ENCODE measurements around the gene GARIN3.
"Not testable (repeated sequence)": the region's sequence is repeated elsewhere in the genome, so short reads cannot be mapped to it uniquely, and the experiment has no call there.

GARIN3 gene
- total RNA-seq = 0 reads per million in 2 donors

DNA sequence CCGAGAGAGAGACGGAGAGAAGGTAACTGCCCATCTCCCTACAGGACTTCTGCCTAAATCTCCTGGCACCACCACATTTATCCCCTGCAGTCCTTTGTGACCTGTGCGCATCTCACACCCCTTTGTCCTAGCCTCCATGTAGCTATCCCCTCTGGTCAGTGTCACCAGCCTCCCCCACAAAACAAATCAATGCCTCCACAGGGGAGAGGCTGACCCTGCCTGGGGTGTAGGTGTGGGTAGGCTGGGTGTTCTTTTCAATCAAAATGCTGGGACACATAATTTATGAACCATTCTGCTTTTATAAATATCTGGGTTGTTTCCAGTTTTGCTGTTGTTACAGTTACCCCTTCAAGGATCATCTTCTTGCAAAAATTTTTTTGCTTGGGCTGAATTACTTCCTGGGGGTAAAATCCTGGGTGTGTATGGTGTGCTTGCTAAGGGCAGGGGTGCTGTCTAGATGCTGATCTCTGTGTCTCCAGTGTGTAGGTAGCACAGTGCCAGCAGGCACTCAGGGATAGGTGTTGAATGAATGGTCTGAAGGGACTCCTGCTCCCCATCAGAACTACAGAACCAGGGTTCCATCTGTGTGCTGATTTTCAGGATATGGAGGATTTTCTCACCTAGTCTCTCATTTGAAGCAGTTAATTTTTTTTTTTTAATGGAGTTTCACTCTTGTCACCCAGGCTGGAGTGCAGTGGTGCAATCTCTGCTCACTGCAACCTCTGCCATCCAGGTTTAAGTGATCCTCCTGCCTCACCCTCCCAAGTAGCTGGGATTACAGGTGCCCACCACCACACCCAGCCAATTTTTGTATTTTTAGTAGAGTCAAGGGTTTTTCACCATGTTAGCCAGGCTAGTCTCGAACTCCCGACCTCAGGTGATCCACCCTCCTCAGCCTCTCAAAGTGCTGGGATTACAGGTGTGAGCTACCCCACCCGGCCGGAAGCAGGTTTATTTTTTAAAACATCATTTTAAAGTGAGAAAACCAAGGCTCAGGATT, at the start of gene GARIN3:
GARIN3 (minus strand) TSS at position 51 of the 1,000 bp plus-strand sequence. CDS start 96 bp downstream, outside the sequence.
- DNase-seq = no peak

DNA sequence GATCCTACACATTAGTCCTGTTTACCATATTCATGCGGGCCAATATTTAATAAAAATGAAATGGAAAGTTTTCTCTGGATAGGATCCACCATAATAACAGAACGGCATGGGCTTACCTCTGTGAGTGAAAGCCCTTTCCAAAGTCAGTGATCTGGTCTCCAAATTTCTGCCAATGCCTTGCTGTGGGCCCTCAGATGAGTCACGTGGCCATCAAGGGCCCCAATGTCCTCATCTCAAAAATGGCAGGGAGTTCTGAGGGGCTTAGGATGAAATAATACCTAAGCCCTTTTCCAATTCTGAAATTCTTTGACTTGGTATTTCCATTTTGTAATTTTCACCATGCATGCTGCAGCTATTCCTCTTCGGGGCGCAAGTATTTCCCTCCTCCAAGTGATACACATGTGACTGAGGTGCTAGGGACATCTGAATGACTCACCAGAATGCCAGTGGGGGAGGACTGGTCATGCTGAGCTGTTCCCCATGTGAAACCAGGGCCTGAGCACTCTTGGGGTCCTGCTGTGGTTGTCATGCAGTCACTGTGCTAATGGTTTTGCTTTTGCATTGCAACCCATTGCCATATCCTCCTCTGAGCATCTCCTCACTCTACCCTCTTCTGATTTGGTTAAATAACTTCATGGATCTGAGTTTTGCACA, 49.6 kb upstream of the GARIN3 start:
- DNase-seq = no peak

DNA sequence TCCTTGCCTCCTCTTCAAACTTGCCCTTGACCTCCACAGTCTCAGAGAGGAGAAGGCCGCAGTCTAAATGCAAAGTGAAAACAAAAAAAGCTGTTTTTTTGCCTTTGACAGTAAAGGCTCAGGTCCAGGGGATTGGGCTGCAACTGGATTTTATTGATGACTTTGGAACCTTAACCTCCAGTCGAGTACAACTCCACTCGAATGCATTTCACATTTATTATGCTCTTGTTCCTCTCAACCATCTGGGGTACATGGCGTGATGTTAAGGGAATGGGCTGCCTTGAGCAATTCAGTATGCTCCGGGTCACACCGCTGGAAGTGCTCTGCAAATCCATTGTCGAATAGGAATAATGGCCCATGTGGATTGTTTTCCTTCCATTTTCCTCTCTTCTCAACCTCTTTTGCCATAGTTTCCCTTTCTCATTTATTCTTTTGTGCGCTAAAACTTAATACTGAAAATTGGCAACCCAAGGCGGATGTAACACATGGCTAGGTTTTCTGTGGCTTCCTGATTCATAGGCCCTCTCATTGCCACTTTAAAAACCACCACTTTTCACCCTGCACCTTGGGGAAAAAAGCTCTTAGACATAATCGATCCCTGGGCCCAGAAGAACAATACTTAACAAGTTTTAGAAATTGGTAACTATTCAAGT, 48.9 kb upstream of the GARIN3 start:
- no peak for DNase-seq

DNA sequence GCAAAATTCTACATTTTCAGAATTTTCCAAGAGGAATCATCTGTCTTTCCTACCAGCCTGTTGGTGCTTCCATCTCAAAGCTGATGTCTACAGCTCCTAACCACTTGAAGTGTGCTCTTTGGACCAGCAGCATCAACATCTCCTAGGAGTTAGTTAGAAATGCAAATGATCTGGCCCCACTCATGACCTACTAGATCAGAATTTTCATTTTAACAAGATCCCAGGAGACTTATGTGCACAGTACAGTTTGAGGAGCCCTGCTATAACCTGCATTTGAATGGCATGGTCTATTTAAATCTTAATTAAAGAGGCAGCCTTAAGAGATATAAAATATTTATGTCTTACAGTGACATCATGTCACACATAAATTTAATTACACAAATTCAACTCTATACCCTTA, 48.4 kb upstream of the GARIN3 start:
- DNase-seq = no peak

DNA sequence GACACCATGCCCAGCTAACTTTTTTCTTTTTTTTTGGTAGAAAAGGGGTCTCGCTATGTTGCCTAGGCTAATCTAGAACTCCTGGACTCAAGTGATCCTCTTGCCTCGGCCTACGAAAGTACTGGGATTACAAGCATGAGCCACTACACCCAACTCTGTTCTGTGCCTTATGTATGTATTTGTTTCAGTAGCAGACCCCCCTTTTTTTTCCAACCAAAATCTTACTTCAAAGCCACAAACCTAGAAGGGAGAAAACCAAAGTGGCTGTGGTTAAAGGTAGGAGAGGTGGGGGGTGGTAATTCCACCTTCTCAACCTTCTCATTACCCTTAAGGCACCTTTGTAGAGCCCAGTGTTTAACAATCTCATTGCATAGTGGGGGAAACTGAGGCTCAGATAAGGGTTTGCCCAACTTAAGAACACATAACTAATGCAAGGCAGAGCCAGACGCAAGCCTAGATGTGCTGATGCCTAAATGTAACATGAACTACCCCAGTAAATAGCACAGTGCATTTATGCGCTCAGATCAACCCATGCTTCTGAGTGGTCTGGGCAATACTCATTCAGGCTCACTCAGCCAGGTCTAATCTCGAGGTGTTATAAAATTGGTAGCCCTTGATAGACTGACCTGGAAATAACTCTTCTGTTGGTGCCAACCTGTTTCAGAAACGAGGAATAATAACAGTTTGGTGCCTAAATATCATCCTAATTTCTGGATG, 47.6 kb upstream of the GARIN3 start:
- no peak for DNase-seq

DNA sequence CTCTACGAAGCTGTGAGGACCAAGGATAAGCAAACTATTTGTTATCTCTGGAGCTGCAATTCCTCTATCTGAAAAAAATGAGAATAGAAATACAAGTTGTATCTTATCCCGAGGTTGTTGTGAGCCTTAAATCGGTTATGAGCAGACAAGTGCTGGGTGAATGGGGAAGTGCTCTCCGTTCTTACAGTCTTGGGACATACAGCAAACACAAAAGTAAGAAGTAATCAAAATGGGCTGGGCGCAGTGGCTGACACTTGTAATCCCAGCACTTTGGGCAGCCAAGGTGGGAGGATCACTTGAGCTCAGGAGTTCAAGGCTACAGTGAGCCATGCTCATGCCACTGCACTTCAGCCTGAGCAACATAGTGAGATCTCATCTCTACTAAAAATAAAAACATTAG, 46.2 kb upstream of the GARIN3 start:
- no peak for DNase-seq

DNA sequence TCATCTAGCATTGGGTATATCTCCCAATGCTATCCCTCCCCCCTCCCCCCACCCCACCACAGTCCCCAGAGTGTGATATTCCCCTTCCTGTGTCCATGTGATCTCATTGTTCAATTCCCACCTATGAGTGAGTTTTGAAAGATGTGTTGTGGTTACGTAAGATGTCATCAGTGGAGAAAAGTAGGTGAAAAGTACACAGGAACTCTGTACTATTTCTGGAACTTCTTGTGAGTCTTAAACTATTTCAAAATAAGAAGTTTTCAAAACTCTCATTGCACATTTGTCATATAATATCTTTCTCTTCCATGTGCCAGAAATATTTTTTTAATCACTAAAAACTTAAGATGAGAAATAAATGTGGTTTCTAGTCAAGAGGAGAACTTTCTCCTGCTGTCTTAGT, 44.6 kb upstream of the GARIN3 start:
- DNase-seq = not testable (repeated sequence)

DNA sequence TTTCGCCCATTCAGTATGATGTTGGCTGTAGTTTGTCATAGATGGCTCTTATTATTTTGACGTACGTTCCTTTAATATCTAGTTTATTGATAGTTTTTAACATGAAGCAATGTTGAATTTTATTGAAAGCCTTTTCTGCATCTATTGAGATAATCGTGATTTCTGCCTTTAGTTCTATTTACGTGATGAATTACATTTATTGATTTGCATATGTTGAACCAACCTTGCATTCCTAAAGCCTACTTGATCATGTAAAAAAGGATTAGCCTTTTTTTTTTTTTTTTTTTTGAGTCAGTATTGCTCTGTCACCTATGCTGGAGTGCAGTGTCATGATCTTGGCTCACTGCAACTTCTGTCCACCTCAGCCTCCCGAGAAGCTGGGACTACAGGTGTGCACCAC, 39.6 kb upstream of the GARIN3 start:
- DNase-seq = no peak

DNA sequence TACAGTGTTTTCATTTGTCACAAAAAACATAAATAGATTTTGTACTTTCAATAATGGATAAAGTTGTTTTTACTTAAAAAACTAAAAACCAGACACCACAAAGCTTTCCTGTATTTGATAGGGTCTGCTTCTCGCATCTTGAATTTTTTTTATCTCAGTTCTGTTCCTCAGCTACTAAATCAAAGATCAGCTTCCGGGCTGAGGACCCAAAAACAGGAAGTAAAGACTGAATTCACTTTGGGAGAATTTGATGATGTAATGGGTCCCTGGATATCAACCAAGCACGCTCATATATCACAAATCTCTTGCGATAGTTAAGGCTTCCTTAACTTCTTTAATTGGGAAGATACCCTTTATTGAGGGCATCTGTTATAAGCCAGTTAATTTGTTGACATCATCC, 38.7 kb upstream of the GARIN3 start:
- DNase-seq = no peak

DNA sequence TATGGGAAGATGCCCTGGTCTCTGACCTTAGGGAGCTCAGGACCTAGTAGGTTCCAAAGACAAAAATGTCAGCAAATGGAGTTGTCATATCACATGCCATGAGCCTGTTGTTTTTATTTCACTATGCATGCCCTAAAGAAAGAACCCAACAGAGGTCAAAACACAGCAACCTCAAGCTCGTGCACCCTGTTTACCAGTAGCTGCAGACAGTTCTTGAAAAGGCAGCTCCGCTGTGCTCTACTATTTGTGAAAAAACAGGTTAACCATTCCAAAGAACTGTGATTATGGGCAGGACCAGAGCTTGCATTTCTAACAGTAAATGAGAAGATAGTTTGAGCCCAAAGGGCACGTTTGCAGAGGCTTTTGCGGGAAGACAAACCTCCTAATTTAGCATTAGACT, 37.4 kb upstream of the GARIN3 start:
- DNase-seq = no peak

DNA sequence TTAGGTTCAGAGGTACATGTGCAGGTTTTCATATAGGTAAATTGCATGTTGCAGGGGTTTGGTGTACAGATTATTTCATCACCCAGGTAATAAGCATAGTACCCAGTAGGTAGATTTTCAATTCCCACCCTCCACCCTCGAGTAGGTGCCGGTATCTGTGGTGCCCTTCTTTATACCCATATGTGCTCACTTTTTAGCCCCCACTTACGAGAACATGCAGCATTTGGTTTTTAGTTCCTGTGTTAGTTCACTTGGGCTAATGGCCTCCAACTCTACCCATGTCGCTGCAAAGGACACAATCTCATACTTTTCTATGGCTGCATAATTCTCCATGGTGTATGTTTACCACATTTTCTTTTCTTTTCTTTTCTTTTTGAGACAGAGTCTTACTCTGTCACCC, 35.8 kb upstream of the GARIN3 start:
- no peak for DNase-seq

DNA sequence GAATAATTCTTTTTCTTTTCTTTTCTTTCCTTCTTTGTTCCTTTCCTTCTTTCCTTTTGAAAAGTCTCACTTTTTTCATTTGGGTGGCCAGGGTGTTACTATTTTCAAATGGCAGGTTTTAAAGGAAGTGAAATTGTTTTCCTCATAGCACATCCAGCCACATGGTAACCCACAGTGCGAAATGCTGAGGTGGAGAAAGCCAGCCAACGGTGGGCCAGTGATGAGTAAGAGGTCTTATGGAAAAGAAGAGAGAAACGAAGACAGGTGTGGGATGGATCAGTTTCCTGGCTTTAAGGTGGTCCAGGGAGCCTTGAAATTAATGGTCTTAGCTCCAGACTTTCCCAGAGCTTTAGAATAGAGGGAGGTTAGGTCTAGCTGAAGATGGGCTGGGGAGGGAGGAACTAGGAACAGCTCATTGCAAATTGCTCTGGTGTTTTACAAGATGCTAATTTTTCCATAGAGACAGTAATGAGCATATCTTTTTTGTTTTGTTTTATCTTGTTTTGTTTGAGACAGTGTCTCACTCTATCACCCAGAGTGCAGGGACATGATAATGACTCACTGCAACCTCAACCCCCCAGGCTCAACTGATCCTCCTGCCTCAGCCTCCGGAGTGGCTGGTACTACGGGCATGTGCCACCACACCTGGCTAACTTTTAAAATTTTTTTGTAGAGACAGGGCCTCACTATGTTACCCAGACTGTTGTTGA, 32.4 kb upstream of the GARIN3 start:
- peak; percentile 36 for DNase-seq

DNA sequence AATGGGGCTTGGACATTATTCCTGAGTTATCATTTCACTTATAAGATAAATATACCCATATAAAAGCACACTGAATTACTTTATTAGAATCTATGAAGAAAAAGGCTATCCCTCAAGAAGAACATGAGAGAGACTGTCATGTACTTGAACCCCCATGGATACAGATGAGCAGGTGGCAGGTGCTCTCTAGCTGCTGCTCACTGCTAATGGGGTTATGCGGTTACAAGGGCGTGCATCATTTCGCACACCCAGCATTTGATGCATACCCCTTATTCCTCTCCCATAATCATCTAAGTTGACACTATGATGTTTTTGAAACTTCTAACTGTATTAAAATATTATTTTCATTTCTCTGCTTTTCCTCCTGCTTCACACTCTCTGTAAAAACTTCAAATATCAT, 31.0 kb upstream of the GARIN3 start:
- peak; percentile 25 for DNase-seq

DNA sequence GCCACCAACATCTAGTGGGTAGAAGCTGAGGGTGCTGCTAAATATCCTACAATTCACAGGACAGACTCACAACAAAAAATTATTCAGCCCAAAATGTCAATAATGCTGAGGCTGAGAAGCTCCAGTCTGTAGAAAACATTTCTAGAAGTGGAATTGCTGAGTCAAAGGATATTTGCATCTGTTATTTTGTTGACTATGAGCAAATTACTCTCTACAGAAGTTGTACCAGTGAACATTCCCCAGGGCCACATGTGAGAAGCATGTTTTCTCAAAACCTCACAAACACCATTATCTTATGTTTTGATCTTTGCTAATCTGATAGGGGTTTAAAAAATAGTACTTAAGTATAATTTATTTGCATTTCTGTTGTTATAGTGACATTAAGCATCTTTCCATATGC, 30.0 kb upstream of the GARIN3 start:
- DNase-seq = no peak

DNA sequence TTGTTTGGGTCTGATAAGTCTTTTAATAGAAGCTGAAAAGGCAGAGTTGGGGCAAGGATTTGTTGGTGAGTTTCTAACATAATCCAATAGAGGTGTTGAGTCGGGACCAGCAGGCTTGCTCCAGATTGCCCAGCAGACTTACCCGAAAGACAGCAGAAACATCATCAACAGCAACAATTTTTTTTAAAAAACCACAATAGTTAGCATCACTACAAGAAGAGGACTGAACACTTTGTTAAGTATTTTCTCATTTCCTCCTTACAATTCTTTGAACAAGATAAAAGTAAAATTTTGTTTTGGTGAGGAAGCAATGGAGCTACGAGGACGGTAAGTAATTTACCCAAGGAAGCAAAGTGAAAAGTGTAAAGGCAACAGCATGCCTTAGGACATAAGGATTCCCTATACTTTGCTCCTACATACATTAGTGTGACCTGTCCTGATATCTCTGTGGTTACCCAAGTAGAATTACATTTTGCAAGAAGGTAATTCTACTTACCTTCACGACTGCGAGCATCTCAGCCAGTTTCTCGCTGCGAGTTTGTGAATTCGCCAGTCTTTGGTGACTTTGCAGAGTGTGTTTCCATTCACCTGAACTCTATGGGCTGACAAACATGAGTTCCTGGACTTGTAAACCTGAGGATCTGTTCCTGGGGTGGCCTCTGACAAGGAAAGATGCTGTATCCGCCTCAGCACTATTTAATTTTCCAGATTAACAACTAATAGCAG, 27.8 kb upstream of the GARIN3 start:
- DNase-seq = no peak

DNA sequence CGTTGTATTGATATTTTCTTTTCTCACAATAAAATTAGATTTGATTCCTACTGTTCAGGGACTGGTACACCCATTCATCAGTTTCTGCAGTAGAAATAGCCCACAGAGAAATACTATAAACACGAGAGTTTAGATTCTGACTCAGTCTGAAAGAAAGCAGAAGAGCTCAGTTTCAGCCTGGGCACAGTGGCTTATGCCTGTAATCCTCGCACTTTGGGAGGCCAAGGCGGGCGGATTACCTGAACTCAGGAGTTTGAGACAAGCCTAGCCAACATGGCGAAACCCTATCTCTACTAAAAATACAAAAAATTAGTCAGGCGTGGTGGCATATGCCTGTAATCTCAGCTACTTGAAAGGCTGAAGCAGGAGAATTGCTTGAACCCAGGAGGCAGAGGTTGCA, 23.2 kb upstream of the GARIN3 start:
- DNase-seq = no peak

DNA sequence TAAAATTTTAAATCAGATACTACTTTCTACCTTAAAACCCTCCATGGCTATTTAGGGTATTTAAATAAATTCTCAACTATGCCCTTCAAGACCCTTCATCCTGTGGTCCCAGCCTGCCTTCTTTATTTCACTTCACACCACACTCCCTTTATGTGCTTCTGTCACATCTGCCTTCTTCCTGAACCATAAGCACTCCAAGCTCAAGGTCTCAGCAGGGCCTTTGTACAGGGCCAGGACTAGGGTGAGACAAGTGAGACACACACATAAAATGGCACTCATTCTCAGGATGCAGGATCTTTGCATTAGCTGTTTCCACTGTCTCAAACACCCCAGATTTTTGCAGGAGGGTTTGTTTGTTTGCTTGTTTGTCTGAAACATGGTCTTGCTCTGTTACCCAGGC, 22.2 kb upstream of the GARIN3 start:
- DNase-seq = no peak

DNA sequence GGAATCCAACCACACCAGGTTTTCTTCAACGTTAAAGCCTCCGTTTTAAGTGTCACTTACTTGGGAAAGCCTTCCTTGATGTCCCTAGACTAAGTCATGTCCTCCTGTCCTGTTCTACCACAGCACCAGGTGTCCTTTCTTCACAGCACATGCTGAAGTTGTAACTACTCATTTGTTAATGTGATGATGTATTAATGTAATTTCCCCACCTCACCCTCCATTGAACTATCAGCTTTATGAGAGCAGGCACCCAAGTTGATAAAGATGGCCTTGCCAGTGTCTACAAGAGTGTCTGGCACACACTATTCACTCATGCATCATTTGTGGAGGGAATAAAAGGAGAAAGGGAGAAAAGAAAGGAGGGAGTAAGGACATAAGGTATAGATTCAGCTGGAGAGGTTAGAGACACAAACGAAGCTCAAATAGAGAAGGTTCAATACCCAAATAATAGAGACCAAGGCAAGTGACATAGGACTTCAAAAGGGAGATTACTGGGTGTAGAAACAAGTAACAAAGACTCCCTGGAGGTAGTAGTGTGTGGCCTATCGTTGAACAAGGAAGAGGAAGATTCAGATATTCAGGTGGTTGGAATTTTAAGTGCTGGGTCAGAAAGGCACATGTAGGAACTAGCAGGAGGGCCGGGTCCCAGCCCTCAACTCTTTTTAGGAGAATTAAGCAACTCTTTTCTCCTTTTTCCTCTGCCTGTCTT, 21.1 kb upstream of the GARIN3 start:
- no peak for DNase-seq

DNA sequence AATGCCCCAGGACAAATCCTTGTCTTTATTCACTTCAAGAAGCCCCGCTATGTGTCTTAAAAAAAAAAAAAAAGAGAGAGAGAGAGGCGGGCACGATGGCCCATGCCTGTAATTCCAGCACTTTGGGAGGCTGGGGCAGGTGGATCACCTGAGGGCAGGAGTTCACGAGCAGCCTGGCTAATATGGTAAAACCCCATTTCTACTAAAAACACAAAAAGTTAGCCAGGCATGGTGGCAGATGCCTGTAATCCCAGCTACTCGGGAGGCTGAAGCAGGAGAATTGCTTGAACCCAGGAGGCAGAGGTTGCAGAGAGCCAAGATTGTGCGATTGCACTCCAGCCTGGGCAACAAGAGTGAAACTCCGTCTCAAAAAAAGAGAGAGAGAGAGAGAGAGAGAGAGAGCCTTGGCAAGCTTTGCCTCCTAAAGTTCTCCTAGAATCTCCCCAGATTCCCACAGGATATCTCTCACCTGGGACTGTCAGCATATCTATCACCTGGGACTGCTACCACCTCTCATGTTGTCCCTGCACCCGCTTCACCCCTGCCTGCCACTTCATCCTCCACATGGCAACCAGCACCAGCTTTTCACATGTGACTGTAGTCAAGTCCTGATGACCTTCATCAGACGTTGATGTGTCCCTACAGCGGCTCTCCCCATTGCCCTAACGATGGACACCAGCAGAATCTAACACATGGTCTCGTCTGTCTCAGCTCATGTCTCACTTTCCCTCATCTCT, 20.4 kb upstream of the GARIN3 start:
- no peak for DNase-seq

DNA sequence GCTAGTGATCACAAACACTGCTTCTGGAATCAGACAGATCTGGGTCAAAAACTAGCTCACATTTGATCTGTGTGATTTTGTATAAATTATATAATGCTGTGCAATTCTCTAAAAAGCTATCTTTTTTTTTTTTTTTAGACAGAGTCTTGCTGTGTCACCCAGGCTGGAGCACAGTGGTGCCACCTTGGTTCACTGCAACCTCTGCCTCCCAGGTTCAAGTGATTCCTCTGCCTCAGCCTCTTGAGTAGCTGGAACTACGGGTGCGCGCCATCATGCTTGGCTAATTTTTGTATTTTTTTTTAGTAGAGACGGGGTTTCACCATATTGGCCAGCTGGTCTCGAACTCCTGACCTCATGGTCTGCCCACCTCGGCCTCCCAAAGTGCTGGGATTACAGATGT, 19.1 kb upstream of the GARIN3 start:
- not testable (repeated sequence) for DNase-seq

Data from T-helper 9 cell (primary cell).